NCI-H345 treated with DMSO at 0.1 percent for 48 hours (cell line): ENCODE results near the gene PTPN3.
"Not testable (repeated sequence)": the region's sequence is repeated elsewhere in the genome, so short reads cannot be mapped to it uniquely, and the experiment has no call there.

Source experiments
- DNase-seq: peaks from one replicate; lab custom pipeline; 2025; ENCODE audit not compliant: unreplicated experiment; lab: John Stamatoyannopoulos, UW

Gene PTPN3

GRCh38 chr9:109351032-109351431 is 147.1 kb downstream of the PTPN3 start:
- DNase-seq = no peak

GRCh38 chr9:109349421-109349846 is 148.7 kb downstream of the PTPN3 start:
- no peak for DNase-seq

GRCh38 chr9:109346904-109347303 is 151.2 kb downstream of the PTPN3 start:
- no peak for DNase-seq

GRCh38 chr9:109344866-109345265 is 153.2 kb downstream of the PTPN3 start:
- DNase-seq = no peak

DNA sequence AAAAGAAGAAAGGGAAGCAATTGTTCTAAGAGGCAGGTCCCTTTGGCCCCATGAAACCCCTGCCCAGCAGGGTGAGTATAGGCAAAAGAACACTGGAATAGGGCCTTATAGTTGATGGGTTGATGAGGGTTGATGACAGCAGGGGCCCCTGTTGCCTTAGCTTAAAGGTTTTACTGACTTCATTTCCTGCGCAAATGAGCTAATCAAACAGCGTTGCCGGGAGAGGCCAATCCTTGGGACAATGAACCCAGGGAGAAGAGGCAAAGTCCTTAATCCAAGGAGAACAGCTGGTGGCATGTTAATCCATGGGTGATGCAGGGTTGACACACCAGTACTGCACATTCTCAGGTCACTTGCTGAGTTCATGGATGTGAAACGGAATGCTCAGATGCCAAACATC is 155.2 kb downstream of the PTPN3 start:
- DNase-seq = no peak

- no peak for DNase-seq
Measured at GRCh38 chr9:109341561-109341960, 156.5 kb downstream of the PTPN3 start.

- not testable (repeated sequence) for DNase-seq
Measured at GRCh38 chr9:109340979-109341378, 157.1 kb downstream of the PTPN3 start.

- DNase-seq = no peak
Measured at GRCh38 chr9:109336409-109336808, 161.7 kb downstream of the PTPN3 start.

DNA sequence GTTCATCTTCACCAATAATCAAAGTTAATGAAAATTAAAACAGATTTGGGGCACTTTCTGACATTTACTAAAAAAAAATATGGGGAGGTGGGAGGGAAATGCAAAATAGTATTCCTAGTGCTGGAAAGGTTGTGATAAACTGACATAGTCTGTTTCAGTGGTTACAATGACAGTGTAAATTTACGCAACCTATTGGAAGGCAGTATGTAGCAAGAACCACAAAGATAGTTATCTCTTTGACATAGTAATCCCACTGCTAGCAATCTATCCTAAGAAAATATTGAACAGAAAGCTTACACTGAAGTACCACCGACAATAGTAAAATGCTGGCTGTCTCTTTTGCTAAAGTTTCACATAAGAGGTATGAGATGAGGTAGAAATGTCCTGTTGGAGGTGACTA is 162.2 kb downstream of the PTPN3 start:
- no peak for DNase-seq

DNA sequence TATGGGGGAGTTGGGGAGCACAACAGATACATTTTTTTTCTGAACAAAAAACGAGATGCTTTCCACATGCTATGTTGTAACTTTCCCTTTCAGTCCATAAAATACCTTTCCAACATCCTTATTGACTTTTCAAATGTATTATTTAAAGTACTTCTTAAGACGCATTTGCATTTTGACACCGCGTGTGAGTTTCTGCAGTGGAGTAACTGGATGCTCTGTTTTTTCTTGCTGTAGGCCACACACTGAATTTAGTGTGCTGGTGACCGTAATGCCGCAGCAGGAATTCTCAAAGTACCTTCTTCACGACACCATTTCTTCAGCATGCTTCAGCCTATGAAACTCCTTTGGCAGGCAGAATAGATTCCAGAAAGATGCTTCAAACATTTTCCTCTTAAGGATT is 163.0 kb downstream of the PTPN3 start:
- DNase-seq = no peak

GRCh38 chr9:109331353-109331752 is 166.8 kb downstream of the PTPN3 start:
- DNase-seq = no peak

- no peak for DNase-seq
Measured at GRCh38 chr9:109329638-109330258, 168.4 kb downstream of the PTPN3 start.

DNA sequence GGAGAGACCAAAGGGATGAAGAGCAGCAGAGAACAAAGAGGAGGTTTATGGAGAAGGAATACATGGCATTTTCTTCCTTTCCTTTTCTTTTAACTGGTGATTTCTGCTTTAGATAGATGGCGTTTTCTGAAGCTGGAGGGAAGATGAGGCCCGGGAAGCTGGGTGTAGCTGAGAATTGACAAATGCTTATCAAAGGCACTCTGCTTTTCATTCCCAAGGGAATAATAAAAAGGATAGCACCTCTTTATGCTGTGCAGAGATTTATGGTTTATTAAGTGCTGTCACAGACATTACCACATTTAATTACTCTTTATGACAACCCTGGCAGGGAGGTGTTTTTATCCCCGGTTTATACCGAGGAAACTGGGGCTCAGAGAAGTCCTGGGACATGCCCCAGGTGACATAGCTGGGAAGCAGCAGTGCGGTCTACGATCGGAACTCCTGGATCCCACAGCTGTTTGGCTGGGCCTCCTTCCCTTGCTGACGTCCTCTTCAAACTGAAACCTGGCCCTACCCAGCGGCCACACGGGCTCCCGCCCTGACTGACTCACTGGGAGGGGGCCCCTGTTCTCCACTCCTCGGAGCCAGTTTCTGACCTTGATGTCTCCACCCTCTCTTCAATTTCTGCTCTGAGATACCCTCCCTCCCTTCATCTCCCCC is 169.0 kb downstream of the PTPN3 start:
- no peak for DNase-seq
